Natural killer cell (primary cell): Measurements from ENCODE around the gene G0S2. TPM values are rescaled to one million over a fixed set of nuclear protein-coding genes. Genes with fewer than 3 reads are reported as not detected.

ENCODE experiments used
- ATAC-seq, 3 donors: fragments of 150-1000 bp in 2 of 3; fragments of 200-7000 bp in 1 of 3; cut with Tn5 transposase; 1 replicate in 1 of 3; 2 replicates in 2 of 3; pipeline ENCODE4 v1.10.0; 2021; ENCODE audit warnings: mild to moderate bottlenecking in 2 of 3, moderate library complexity in 2 of 3
- DNase-seq, 2 donors: peaks; one replicate each; pipeline versions ENCODE4 v3.0.0 to v3.0.0-alpha.2; 2013 to 2021; ENCODE audit warnings: mixed read lengths in 1 of 2
- H3K27ac ChIP-seq: one replicate; pipeline ENCODE4 v1.5.1; 2013; ENCODE audit warnings: mild to moderate bottlenecking, low read length
- H3K27me3 ChIP-seq: one replicate; pipeline ENCODE4 v1.6.1; 2013; ENCODE audit warnings: low read length; ENCODE audit not compliant: control insufficient read depth, insufficient read depth
- H3K36me3 ChIP-seq: one replicate; pipeline ENCODE4 v1.6.1; 2013; ENCODE audit warnings: low read length; ENCODE audit not compliant: control insufficient read depth, insufficient read depth
- H3K4me1 ChIP-seq: one replicate; pipeline ENCODE4 v1.6.1; 2013; ENCODE audit warnings: low read length; ENCODE audit not compliant: control insufficient read depth, insufficient read depth
- H3K4me3 ChIP-seq: one replicate; pipeline ENCODE4 v1.5.1; 2013; ENCODE audit warnings: low read length
- H3K9me3 ChIP-seq: one replicate; pipeline ENCODE4 v1.6.1; 2013; ENCODE audit warnings: low read length; ENCODE audit not compliant: control insufficient read depth, insufficient read depth
- H3K27ac Mint-ChIP-seq, 2 donors: one replicate each; pipeline ENCODE4 v1.8.0; 2022; ENCODE audit warnings: mild to moderate bottlenecking in 2 of 2, mixed read lengths in 2 of 2, moderate library complexity in 1 of 2
- H3K27me3 Mint-ChIP-seq, 2 donors: one replicate each; pipeline ENCODE4 v1.8.0; 2022; ENCODE audit warnings: low read depth in 2 of 2, mixed read lengths in 2 of 2
- H3K36me3 Mint-ChIP-seq: one replicate; pipeline ENCODE4 v1.8.0; 2022; ENCODE audit warnings: mixed read lengths
- H3K4me1 Mint-ChIP-seq, 2 donors: one replicate each; pipeline ENCODE4 v1.8.0; 2022; ENCODE audit warnings: mixed read lengths in 2 of 2
- H3K4me3 Mint-ChIP-seq: one replicate; pipeline ENCODE4 v1.8.0; 2022; ENCODE audit warnings: mild to moderate bottlenecking, moderate library complexity, mixed read lengths
- H3K9me3 Mint-ChIP-seq, 2 donors: one replicate each; pipeline ENCODE4 v1.8.0; 2022; ENCODE audit warnings: mixed read lengths in 2 of 2
- CTCF ChIP-seq: fragments of 200-600 bp; IDR thresholded peaks from one replicate; pipeline ENCODE4 v1.8.0; 2022; ENCODE audit warnings: antibody characterized with exemption
- WGBS: methylation state at CpG from one replicate; pipeline ENCODE4 v1.1.7; 2013; ENCODE audit warnings: missing lambda C conversion rate; ENCODE audit not compliant: insufficient coverage; 5-methylcytosine and 5-hydroxymethylcytosine counted together
- intact Hi-C: fragments of 100-400 bp; cut with micrococcal nuclease; formaldehyde crosslinking; loops from one replicate; pipeline ENCODE4 v1.14.2; 2022
- total RNA-seq, 4 donors: library from RNA; stranded (reverse); fragments of 120-200 nt in 1 of 4; gene quantifications; one replicate each; pipeline versions ENCODE4 v1.2.3 to v1.2.4, GENCODE V29; 2013 to 2022

Gene G0S2
- total RNA-seq, 3 donors from 2014 or later (not counting 1 experiment from before 2014, with no cell fraction given), result 15.3 to 132 (median 22.0) TPM

- no peaks in the 10 kb centered on the region for H3K9me3 ChIP-seq
- Mint-ChIP-seq H3K9me3 (no peaks in the 10 kb centered on the region), H3K36me3 (no peaks in the 10 kb centered on the region), H3K27me3 (peaks cover 8 to 9% of the 10 kb centered on the region in 2 donors), H3K4me3 (no peak overlapping the region), H3K4me1 (no peaks in the 10 kb centered on the region), H3K27ac (no peak overlapping the region)
- 98% methylated on average over 3 of the region's 3 CpGs for WGBS
- intact Hi-C loops, result no loop called here
- DNase-seq (no peak), ATAC-seq (no peak)
- H3K27ac ChIP-seq, result no peak overlapping the region
- peaks cover 2% of the 10 kb centered on the region for H3K27me3 ChIP-seq
- no peak for TF ChIP-seq CTCF
- H3K4me3 ChIP-seq, result no peak overlapping the region
- H3K36me3 ChIP-seq, result no peaks in the 10 kb centered on the region
- no peaks in the 10 kb centered on the region for H3K4me1 ChIP-seq
Measured at GRCh38 chr1:209706622-209707021, 31.4 kb downstream of the G0S2 start.

DNA sequence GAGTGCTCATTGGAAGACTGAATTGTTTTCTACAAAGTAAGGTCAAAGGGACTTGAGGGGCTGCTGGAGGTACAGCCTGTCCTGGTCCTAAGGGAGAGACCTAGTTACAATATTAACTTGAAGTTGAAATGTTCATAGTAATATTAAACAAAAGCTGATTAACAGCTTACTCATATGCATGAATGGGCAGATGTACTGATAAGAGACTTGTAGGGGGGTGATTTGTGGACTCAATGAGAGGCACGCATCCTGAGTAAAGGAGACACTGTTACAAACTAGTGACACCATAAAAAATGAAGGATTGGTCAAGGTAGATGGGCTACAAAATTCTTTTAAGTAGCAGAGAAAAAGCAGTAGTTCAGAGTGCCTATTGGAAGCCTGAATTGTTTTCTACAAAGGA is 32.1 kb downstream of the G0S2 start:
- Mint-ChIP-seq H3K4me3 (no peak overlapping the region), H3K4me1 (no peaks in the 10 kb centered on the region), H3K27me3 (peaks cover 7 to 8% of the 10 kb centered on the region in 2 donors), H3K9me3 (no peaks in the 10 kb centered on the region), H3K36me3 (no peaks in the 10 kb centered on the region), H3K27ac (no peak overlapping the region)
- ATAC-seq (no peak), DNase-seq (no peak)
- intact Hi-C loops, result no loop called here
- Histone ChIP-seq H3K4me3 (no peak overlapping the region), H3K27ac (no peak overlapping the region), H3K4me1 (no peaks in the 10 kb centered on the region), H3K36me3 (no peaks in the 10 kb centered on the region), H3K27me3 (peaks cover 2% of the 10 kb centered on the region), H3K9me3 (no peaks in the 10 kb centered on the region)
- 95% methylated on average over 1 of the region's 1 CpG for WGBS
- TF ChIP-seq CTCF, result no peak

DNA sequence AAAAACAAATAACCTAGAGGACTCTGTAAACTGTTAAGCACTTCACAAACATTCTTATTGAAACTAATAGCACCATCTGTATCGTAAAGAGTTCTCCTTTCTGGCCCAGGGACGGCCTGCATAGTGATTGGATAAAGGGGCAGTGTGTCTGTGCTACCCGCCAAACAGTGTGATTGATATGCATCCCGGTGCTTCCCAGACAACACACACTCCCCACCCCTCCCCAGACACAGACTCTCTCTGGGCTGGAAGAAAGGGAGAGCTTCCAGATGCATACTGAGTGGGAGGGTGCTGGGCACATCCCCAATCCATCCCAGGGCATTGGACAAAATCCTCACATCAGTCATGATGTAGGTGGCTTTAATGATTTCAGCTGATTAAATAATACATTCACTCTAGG is 33.1 kb downstream of the G0S2 start:
- ATAC-seq, result no peak

More for the DNA sequence above, 33.1 kb downstream of the G0S2 start:
- DNase-seq, result no peak
- no peak for TF ChIP-seq CTCF
- no peaks in the 10 kb centered on the region for H3K36me3 ChIP-seq
- Mint-ChIP-seq H3K27ac (no peak overlapping the region), H3K4me1 (no peaks in the 10 kb centered on the region), H3K9me3 (no peaks in the 10 kb centered on the region), H3K4me3 (no peak overlapping the region), H3K36me3 (no peaks in the 10 kb centered on the region), H3K27me3 (peaks cover 7 to 8% of the 10 kb centered on the region in 2 donors)
- no peak overlapping the region for H3K4me3 ChIP-seq
- intact Hi-C loops, result no loop called here
- no peaks in the 10 kb centered on the region for H3K9me3 ChIP-seq
- H3K27me3 ChIP-seq, result no peaks in the 10 kb centered on the region
- H3K27ac ChIP-seq, result no peak overlapping the region
- no CpG with 5 or more reads among the region's 4 CpGs for WGBS
- no peaks in the 10 kb centered on the region for H3K4me1 ChIP-seq
